Small intestine (tissue), 7 donors: ENCODE data around the gene PKLR. TPM values are rescaled to one million over a fixed set of nuclear protein-coding genes. Genes with fewer than 3 reads are reported as not detected.
"Not testable (repeated sequence)": the region's sequence is repeated elsewhere in the genome, so short reads cannot be mapped to it uniquely, and the experiment has no call there.

Experiments
- DNase-seq, 2 donors: peaks; one replicate each; pipeline versions ENCODE4 v3.0.0 to v3.0.0-alpha.2; 2013
- FAIRE-seq: peaks from 2 replicates; lab custom pipeline; 2012; peaks lifted over from hg19 to GRCh38; lab: Jason Lieb, UNC
- H3K27ac ChIP-seq, 3 donors: one replicate each; pipeline ENCODE4 v1.5.1; 2013; ENCODE audit warnings: low read length in 2 of 3, mild to moderate bottlenecking in 2 of 3, control low read depth in 1 of 3, inconsistent platforms in 1 of 3, low read depth in 1 of 3, moderate library complexity in 1 of 3
- H3K27me3 ChIP-seq, 3 donors: one replicate each; pipeline ENCODE4 v1.6.1; 2013; ENCODE audit warnings: low read length in 3 of 3, inconsistent platforms in 1 of 3; ENCODE audit not compliant: control insufficient read depth in 3 of 3, insufficient read depth in 3 of 3
- H3K36me3 ChIP-seq, 3 donors: one replicate each; pipeline ENCODE4 v1.6.1; 2013; ENCODE audit warnings: low read length in 3 of 3, inconsistent platforms in 1 of 3, low read depth in 1 of 3, mild to moderate bottlenecking in 1 of 3, moderate library complexity in 1 of 3; ENCODE audit not compliant: control insufficient read depth in 3 of 3, insufficient read depth in 2 of 3
- H3K4me1 ChIP-seq, 3 donors: one replicate each; pipeline ENCODE4 v1.6.1; 2013; ENCODE audit warnings: low read length in 2 of 3, inconsistent platforms in 1 of 3, low read depth in 1 of 3, mild to moderate bottlenecking in 1 of 3, moderate library complexity in 1 of 3; ENCODE audit not compliant: control insufficient read depth in 3 of 3, insufficient read depth in 2 of 3
- H3K4me3 ChIP-seq, 3 donors: one replicate each; pipeline ENCODE4 v1.5.1; 2013; ENCODE audit warnings: low read length in 3 of 3, control low read depth in 1 of 3, inconsistent platforms in 1 of 3, low read depth in 1 of 3, mild to moderate bottlenecking in 1 of 3, moderate library complexity in 1 of 3
- H3K9me3 ChIP-seq, 2 donors: one replicate each; pipeline ENCODE4 v1.6.1; 2013; ENCODE audit warnings: low read depth in 1 of 2, low read length in 1 of 2; ENCODE audit not compliant: control insufficient read depth in 2 of 2, insufficient read depth in 1 of 2
- WGBS, 3 donors: extraction: QIAGEN DNeasy Blood & Tissue Kit; methylation state at CpG; one replicate each; pipeline ENCODE4 v1.1.7; 2013; 5-methylcytosine and 5-hydroxymethylcytosine counted together
- polyA plus RNA-seq, 4 donors: library from polyadenylated mRNA; stranded (reverse) in 3 of 4; unstranded in 1 of 4; fragments of 200-250 nt in 3 of 4; fragments of 120-200 nt in 1 of 4; gene quantifications; one replicate each; pipeline versions ENCODE4 v1.2.1 to v1.2.3, GENCODE V29; 2013
- donor health status: healthy with polysubstance abuse.
- donor health status: control.
- donor health status: control.
- donor health status: Bipolar disorder and iron deficiency.
- donor health status: healthy.

The PKLR gene
- polyA plus RNA-seq, 4 donors: 3.8 to 69.0 (median 7.4) TPM

- H3K36me3 ChIP-seq: peaks cover 0 to 36% (median 0%) of the 10 kb centered on the region in 3 donors
- peaks cover 0 to 4% of the 10 kb centered on the region in 2 donors for H3K9me3 ChIP-seq
- peaks cover 0 to 42% (median 15%) of the 10 kb centered on the region in 3 donors for H3K27me3 ChIP-seq
- 69 to 90% (median 84%) methylated on average over 7 of the region's 7 CpGs for WGBS, 3 donors
- peaks cover 0 to 30% (median 4%) of the 10 kb centered on the region in 3 donors for H3K4me1 ChIP-seq
- no peak overlapping the region for H3K27ac ChIP-seq
- DNase-seq: no peak
- H3K4me3 ChIP-seq: no peak overlapping the region
- no peak for FAIRE-seq
Measured at GRCh38 chr1:155297384-155297783, 3.9 kb downstream of the PKLR start.

GRCh38 chr1:155296661-155297060, 4.6 kb downstream of the PKLR start:
- H3K4me3 ChIP-seq: no peak overlapping the region
- DNase-seq: no peak
- peaks cover 0 to 40% (median 0%) of the 10 kb centered on the region in 3 donors for H3K36me3 ChIP-seq
- peaks cover 0 to 42% (median 15%) of the 10 kb centered on the region in 3 donors for H3K27me3 ChIP-seq
- no peak overlapping the region for H3K27ac ChIP-seq
- no peak for FAIRE-seq
- 72 to 84% (median 84%) methylated on average over 3 of the region's 3 CpGs for WGBS, 3 donors
- peaks cover 0 to 26% (median 4%) of the 10 kb centered on the region in 3 donors for H3K4me1 ChIP-seq
- peaks cover 0 to 4% of the 10 kb centered on the region in 2 donors for H3K9me3 ChIP-seq

- no peak for DNase-seq
- H3K36me3 ChIP-seq: peaks cover 0 to 46% (median 0%) of the 10 kb centered on the region in 3 donors
- H3K27ac ChIP-seq: no peak overlapping the region
- peaks cover 0 to 19% (median 4%) of the 10 kb centered on the region in 3 donors for H3K4me1 ChIP-seq
- no peak for FAIRE-seq
- peaks cover 0 to 4% of the 10 kb centered on the region in 2 donors for H3K9me3 ChIP-seq
- 87 to 92% (median 90%) methylated on average over 7 of the region's 7 CpGs for WGBS, 3 donors
- H3K27me3 ChIP-seq: peaks cover 0 to 42% (median 15%) of the 10 kb centered on the region in 3 donors
- no peak overlapping the region for H3K4me3 ChIP-seq
Measured at GRCh38 chr1:155295942-155296267, 5.3 kb downstream of the PKLR start.

GRCh38 chr1:155295183-155295941, 5.9 kb downstream of the PKLR start:
- Histone ChIP-seq H3K27ac (no peak overlapping the region), H3K36me3 (peaks cover 0 to 48% (median 0%) of the 10 kb centered on the region in 3 donors), H3K27me3 (peaks cover 0 to 42% (median 15%) of the 10 kb centered on the region in 3 donors), H3K4me3 (no peak overlapping the region), H3K4me1 (peaks cover 0 to 14% (median under 1%) of the 10 kb centered on the region in 3 donors), H3K9me3 (peaks cover 0 to 4% of the 10 kb centered on the region in 2 donors)
- FAIRE-seq (no peak), DNase-seq (peak in 1 of 2 donors; percentile 24)
- WGBS, 3 donors: 20 to 70% (median 56%) methylated on average over 37 to 47 of the region's 47 CpGs

GRCh38 chr1:155294520-155295182, 6.6 kb downstream of the PKLR start:
- 44 to 88% (median 74%) methylated on average over 41 to 46 of the region's 46 CpGs for whole genome bisulfite sequencing, 3 donors
- no peak overlapping the region for H3K27ac ChIP-seq
- peaks cover 0 to 56% (median 0%) of the 10 kb centered on the region in 3 donors for H3K36me3 ChIP-seq
- no peak overlapping the region for H3K4me3 ChIP-seq
- H3K4me1 ChIP-seq: peaks cover 0 to 9% (median 0%) of the 10 kb centered on the region in 3 donors
- FAIRE-seq (no peak), DNase-seq (no peak)
- H3K27me3 ChIP-seq: peaks cover 0 to 42% (median 15%) of the 10 kb centered on the region in 3 donors
- peaks cover 0 to 4% of the 10 kb centered on the region in 2 donors for H3K9me3 ChIP-seq

GRCh38 chr1:155293086-155293749, 8.0 kb downstream of the PKLR start:
- DNase-seq (no peak), FAIRE-seq (no peak)
- Histone ChIP-seq H3K4me1 (peaks cover 0 to 9% (median 0%) of the 10 kb centered on the region in 3 donors), H3K27ac (no peak overlapping the region), H3K27me3 (peaks cover 0 to 42% (median 15%) of the 10 kb centered on the region in 3 donors), H3K9me3 (peaks cover 0 to 4% of the 10 kb centered on the region in 2 donors), H3K36me3 (peaks cover 0 to 69% (median 0%) of the 10 kb centered on the region in 3 donors), H3K4me3 (no peak overlapping the region)
- 86 to 91% (median 89%) methylated on average over 17 of the region's 17 CpGs for WGBS, 3 donors

GRCh38 chr1:155291006-155291405, 10.2 kb downstream of the PKLR start:
- not testable (repeated sequence) for H3K4me3 ChIP-seq, H3K27ac ChIP-seq, FAIRE-seq, H3K4me1 ChIP-seq, H3K9me3 ChIP-seq, DNase-seq
- Histone ChIP-seq H3K27me3 (peaks cover 0 to 28% (median 12%) of the 10 kb centered on the region in 3 donors), H3K36me3 (peaks cover 0 to 81% (median 0%) of the 10 kb centered on the region in 3 donors)
- 88 to 92% (median 89%) methylated on average over 10 of the region's 10 CpGs for WGBS, 3 donors

GRCh38 chr1:155287987-155288543, 13.2 kb downstream of the PKLR start:
- Histone ChIP-seq H3K27me3 (peaks cover 0 to 2% (median 0%) of the 10 kb centered on the region in 3 donors), H3K4me1 (no peaks in the 10 kb centered on the region), H3K9me3 (no peaks in the 10 kb centered on the region), H3K27ac (no peak overlapping the region), H3K36me3 (peaks cover 0 to 77% (median 0%) of the 10 kb centered on the region in 3 donors), H3K4me3 (no peak overlapping the region)
- no peak for FAIRE-seq
- DNase-seq: no peak
- 92 to 94% (median 93%) methylated on average over 16 to 21 of the region's 21 CpGs for WGBS, 3 donors
